Eye (tissue), 1 donor: Measurements from ENCODE around the gene NPTXR.

ENCODE experiments used
- DNase-seq: peaks from one replicate; pipeline ENCODE4 v3.0.0-alpha.2; 2015

The NPTXR gene

GRCh38 chr22:38850941-38851849 is 7.4 kb upstream of the NPTXR start:
- DNase-seq, result no peak

- DNase-seq, result no peak
Observed at GRCh38 chr22:38850399-38850798, 6.6 kb upstream of the NPTXR start.

- DNase-seq, result no peak
Observed at GRCh38 chr22:38849811-38850210, 6.0 kb upstream of the NPTXR start.

GRCh38 chr22:38846412-38846811 is 2.6 kb upstream of the NPTXR start:
- DNase-seq, result no peak

GRCh38 chr22:38845004-38845740 is 1.3 kb upstream of the NPTXR start:
- no peak for DNase-seq

GRCh38 chr22:38844315-38845003 is 631 bp upstream of the NPTXR start:
- DNase-seq, result no peak

GRCh38 chr22:38843201-38843656 is 599 bp downstream of the NPTXR start:
- peak; percentile 89 for DNase-seq

GRCh38 chr22:38842512-38843200 is 1.2 kb downstream of the NPTXR start:
- no peak for DNase-seq

- DNase-seq, result no peak
Observed at GRCh38 chr22:38841635-38842034, 2.2 kb downstream of the NPTXR start.

- no peak for DNase-seq
Observed at GRCh38 chr22:38841211-38841610, 2.6 kb downstream of the NPTXR start.

- DNase-seq, result no peak
Observed at GRCh38 chr22:38840129-38840528, 3.7 kb downstream of the NPTXR start.

- no peak for DNase-seq
Observed at GRCh38 chr22:38839686-38840085, 4.1 kb downstream of the NPTXR start.

- no peak for DNase-seq
Observed at GRCh38 chr22:38837414-38837928, 6.4 kb downstream of the NPTXR start.

- no peak for DNase-seq
Observed at GRCh38 chr22:38835888-38836301, 7.9 kb downstream of the NPTXR start.

- no peak for DNase-seq
Observed at GRCh38 chr22:38834991-38835390, 8.8 kb downstream of the NPTXR start.

GRCh38 chr22:38834215-38834953 is 9.4 kb downstream of the NPTXR start:
- no peak for DNase-seq

- DNase-seq, result no peak
Observed at GRCh38 chr22:38833061-38833460, 10.8 kb downstream of the NPTXR start.

- DNase-seq, result peak; percentile 17
Observed at GRCh38 chr22:38832005-38832978, 11.5 kb downstream of the NPTXR start.

- DNase-seq, result no peak
Observed at GRCh38 chr22:38831166-38831945, 12.5 kb downstream of the NPTXR start.

GRCh38 chr22:38830845-38831108 is 13.1 kb downstream of the NPTXR start:
- DNase-seq, result no peak
